ENCODE results near the gene DDAH1.

The DDAH1 gene

DNA sequence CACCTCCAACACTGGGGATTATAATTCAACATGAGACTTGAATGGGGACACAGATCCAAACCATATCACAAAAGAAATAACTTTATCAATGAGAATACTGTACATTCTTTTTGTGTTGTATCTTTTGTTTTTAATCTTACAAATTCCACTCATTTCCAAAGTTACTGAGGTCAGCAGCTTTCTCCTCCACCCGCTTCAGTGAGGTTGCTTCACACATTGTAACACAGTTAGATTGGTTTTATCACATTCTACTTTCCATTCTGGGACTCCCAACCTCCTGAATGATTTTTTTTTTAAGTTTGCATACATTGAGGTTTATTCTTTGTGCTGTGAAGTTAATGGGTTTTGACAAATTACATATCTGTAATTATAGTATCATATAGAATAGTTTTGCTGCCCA lies 43.8 kb downstream of the DDAH1 start:
- intact Hi-C loops (cut with DNase I; ENCODE audit: low total_unique reads) = no loop called here
- no peak overlapping the region for H3K27ac ChIP-seq
- H3K4me1 ChIP-seq = peaks cover 0 to 10% (median 0%) of the 10 kb centered on the region in 4 donors
- no peak for DNase-seq
- H3K36me3 ChIP-seq = no peaks in the 10 kb centered on the region
- no peak for TF ChIP-seq CTCF (IDR thresholded peaks at IDR 0.05)
- no peak overlapping the region for H3K4me3 ChIP-seq
- H3K9me3 ChIP-seq = peaks cover 0 to 13% (median 0%) of the 10 kb centered on the region in 3 donors
- H3K27me3 ChIP-seq = no peaks in the 10 kb centered on the region

- H3K9me3 ChIP-seq = peaks cover 0 to 13% (median 0%) of the 10 kb centered on the region in 3 donors
- no peak for DNase-seq
- intact Hi-C loops (cut with DNase I; ENCODE audit: low total_unique reads) = no loop called here
- TF ChIP-seq CTCF (IDR thresholded peaks at IDR 0.05) = no peak
- H3K4me1 ChIP-seq = peaks cover 0 to 1% (median 0%) of the 10 kb centered on the region in 4 donors
- no peak overlapping the region for H3K27ac ChIP-seq
- H3K36me3 ChIP-seq = no peaks in the 10 kb centered on the region
- no peaks in the 10 kb centered on the region for H3K27me3 ChIP-seq
- no peak overlapping the region for H3K4me3 ChIP-seq
Measured at GRCh38 chr1:85420199-85420598, 44.8 kb downstream of the DDAH1 start.

DNA sequence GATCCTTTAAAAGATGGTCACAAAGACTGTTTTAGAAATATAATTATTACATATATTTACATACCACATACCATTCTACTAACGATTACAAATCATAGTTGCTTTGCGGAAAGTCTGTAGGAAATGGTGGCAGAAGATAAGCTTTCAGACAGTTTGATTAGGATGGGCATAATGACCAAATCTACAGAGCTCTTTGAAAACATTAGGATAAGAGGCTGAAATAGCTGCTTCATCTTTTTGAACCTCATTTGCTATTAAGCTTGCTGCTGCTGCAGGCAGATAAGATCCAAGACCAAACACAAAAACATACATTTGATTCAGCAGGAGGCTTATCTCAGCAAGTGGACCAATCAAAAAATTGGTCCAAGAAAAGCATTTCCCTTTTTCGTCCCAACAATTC lies 47.1 kb downstream of the DDAH1 start:
- no peak overlapping the region for H3K4me3 ChIP-seq
- intact Hi-C loops (cut with DNase I; ENCODE audit: low total_unique reads) = no loop called here
- TF ChIP-seq CTCF (IDR thresholded peaks at IDR 0.05) = no peak
- H3K9me3 ChIP-seq = peaks cover 0 to 13% (median 0%) of the 10 kb centered on the region in 3 donors
- H3K36me3 ChIP-seq = no peaks in the 10 kb centered on the region
- DNase-seq = no peak
- no peaks in the 10 kb centered on the region for H3K27me3 ChIP-seq
- H3K27ac ChIP-seq = no peak overlapping the region
- peaks cover 0 to 10% (median under 1%) of the 10 kb centered on the region in 4 donors for H3K4me1 ChIP-seq

DNA sequence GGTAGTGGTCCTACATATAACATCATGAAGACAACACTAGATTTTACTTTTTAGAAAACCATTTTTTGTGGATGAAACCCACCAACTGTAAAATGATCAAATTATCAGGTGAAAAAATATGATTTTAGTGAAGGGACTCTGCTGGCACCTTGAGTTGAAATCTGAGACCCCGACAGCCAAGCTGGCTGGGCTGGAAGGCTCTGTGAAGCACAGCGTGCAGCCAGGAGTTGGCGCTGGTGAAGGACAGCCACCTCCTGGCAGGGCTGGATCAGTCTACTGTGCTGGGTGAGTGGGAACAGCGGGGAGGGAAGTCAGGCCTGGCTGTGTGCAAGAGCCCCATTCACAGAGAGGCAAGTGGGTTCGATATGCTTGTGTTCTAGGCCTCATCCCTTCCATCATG lies 47.9 kb downstream of the DDAH1 start:
- Histone ChIP-seq H3K27me3 (no peaks in the 10 kb centered on the region), H3K4me1 (peaks cover 0 to 18% (median 1%) of the 10 kb centered on the region in 4 donors), H3K36me3 (no peaks in the 10 kb centered on the region), H3K9me3 (peaks cover 0 to 13% (median 0%) of the 10 kb centered on the region in 3 donors), H3K4me3 (no peak overlapping the region), H3K27ac (no peak overlapping the region)
- TF ChIP-seq CTCF (IDR thresholded peaks at IDR 0.05) = no peak
- DNase-seq = no peak
- intact Hi-C loops (cut with DNase I; ENCODE audit: low total_unique reads) = no loop called here

DNA sequence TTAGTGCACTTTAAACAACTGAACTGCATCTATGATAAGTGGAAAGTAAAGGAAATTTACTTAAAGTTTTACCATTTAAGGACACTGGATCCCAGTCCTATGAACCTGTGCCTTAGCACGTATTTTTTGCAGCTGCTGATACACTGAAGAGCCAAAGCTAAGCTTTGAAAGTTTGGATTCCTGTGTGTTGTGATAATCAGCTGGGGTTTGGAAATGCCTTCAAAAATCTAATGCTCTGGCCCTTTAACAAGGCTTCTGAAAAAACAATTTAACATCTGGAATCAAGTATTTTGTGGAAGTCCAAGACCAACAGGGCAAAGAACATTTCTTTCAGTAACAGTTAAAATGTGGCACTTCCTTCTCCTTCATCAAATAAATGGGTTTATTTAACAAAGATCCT lies 51.8 kb downstream of the DDAH1 start:
- H3K4me1 ChIP-seq = peaks cover 0 to 32% (median 4%) of the 10 kb centered on the region in 4 donors
- no peak for TF ChIP-seq CTCF (IDR thresholded peaks at IDR 0.05)
- no peak overlapping the region for H3K4me3 ChIP-seq
- no peaks in the 10 kb centered on the region for H3K27me3 ChIP-seq
- intact Hi-C loops (cut with DNase I; ENCODE audit: low total_unique reads) = no loop called here
- no peak for DNase-seq
- no peaks in the 10 kb centered on the region for H3K36me3 ChIP-seq
- no peaks in the 10 kb centered on the region for H3K9me3 ChIP-seq
- no peak overlapping the region for H3K27ac ChIP-seq

Measured in tibial artery (tissue), 4 donors.